A673 (cell line): ENCODE data around the gene PPP4R3C. TPM values are rescaled to one million over a fixed set of nuclear protein-coding genes. Genes with fewer than 3 reads are reported as not detected.

ENCODE experiments used
- BruUV-seq: library from RNA; stranded (reverse); fragments of 400-500 nt; replicated peaks from 2 replicates; lab custom pipeline; 2021; lab: Mats Ljungman, UMichigan
- CTCF ChIA-PET: fragments of 300-600 bp; sonication (Branson Sonifier 250); formaldehyde crosslinking; loops from one replicate; lab custom pipeline; 2022; ENCODE audit warnings: antibody characterized with exemption; lab: Charles Lee
- POLR2A ChIA-PET: fragments of 300-600 bp; sonication (Branson Sonifier 250); formaldehyde crosslinking; loops from one replicate; lab custom pipeline; 2022; ENCODE audit warnings: antibody characterized with exemption; ENCODE audit not compliant: low non-redundant PET; lab: Charles Lee
- DNase-seq: peaks from one replicate; pipeline ENCODE4 v3.0.0-alpha.2; 2015; ENCODE audit warnings: low spot score
- H3K27ac ChIP-seq: fragments of 200-600 bp; sonication (generic); 2 replicates; pipeline ENCODE4 v1.5.1; 2016; ENCODE audit warnings: mixed run types, low read depth, mild to moderate bottlenecking, mixed read lengths, antibody characterized with exemption, low read length; ENCODE audit not compliant: poor library complexity, severe bottlenecking
- H3K27me3 ChIP-seq: fragments of 200-600 bp; sonication (generic); replicated peaks from 2 replicates; pipeline ENCODE4 v1.6.1; 2017; ENCODE audit warnings: mixed run types, low read depth, mild to moderate bottlenecking, mixed read lengths, antibody characterized with exemption, low read length; ENCODE audit not compliant: insufficient read depth, poor library complexity
- H3K36me3 ChIP-seq: fragments of 200-600 bp; sonication (generic); 2 replicates; pipeline ENCODE4 v1.6.1; 2016; ENCODE audit warnings: mixed run types, mild to moderate bottlenecking, mixed read lengths, antibody characterized with exemption, low read length; ENCODE audit not compliant: insufficient read depth, poor library complexity, severe bottlenecking
- H3K4me1 ChIP-seq: fragments of 200-600 bp; sonication (generic); 2 replicates; pipeline ENCODE4 v1.6.1; 2017; ENCODE audit warnings: mixed run types, mild to moderate bottlenecking, mixed read lengths, antibody characterized with exemption, low read length; ENCODE audit not compliant: insufficient read depth, poor library complexity, severe bottlenecking
- H3K4me3 ChIP-seq: fragments of 200-600 bp; sonication (generic); 2 replicates; pipeline ENCODE4 v1.5.1; 2016; ENCODE audit warnings: low read depth, mixed run types, mild to moderate bottlenecking, mixed read lengths, low read length; ENCODE audit not compliant: poor library complexity, severe bottlenecking
- H3K9me3 ChIP-seq: fragments of 200-600 bp; sonication (generic); 2 replicates; pipeline ENCODE4 v1.6.1; 2016; ENCODE audit warnings: mixed run types, low read depth, mild to moderate bottlenecking, mixed read lengths, antibody characterized with exemption, low read length; ENCODE audit not compliant: poor library complexity, severe bottlenecking
- CTCF ChIP-seq: fragments of 300-800, 200-600 bp; sonication (generic); conservative IDR thresholded peaks from 2 replicates; pipeline ENCODE4 v1.5.1; 2017; ENCODE audit warnings: low read depth, mild to moderate bottlenecking, antibody characterized with exemption, low read length, moderate library complexity, mixed read lengths
- EZH2 ChIP-seq: fragments of 200-600 bp; sonication (generic); IDR thresholded peaks from 2 replicates; pipeline ENCODE4 v1.6.1; 2017; ENCODE audit warnings: borderline replicate concordance, low read depth, mild to moderate bottlenecking, mixed read lengths, antibody characterized with exemption, low read length; ENCODE audit not compliant: poor library complexity, severe bottlenecking
- intact Hi-C: fragments of 100-400 bp; cut with micrococcal nuclease; formaldehyde crosslinking; loops from one replicate; pipeline ENCODE4 v1.10.0; 2022; ENCODE audit not compliant: unreplicated experiment
- total RNA-seq: library from RNA; stranded (reverse); gene quantifications from 2 replicates; pipeline ENCODE4 v1.2.3, GENCODE V29; 2021

Gene PPP4R3C
- total RNA-seq, 1 experiment from 2014 or later = not detected

GRCh38 chrX:27439771-27440170 is 23.4 kb downstream of the PPP4R3C start:
- CTCF ChIA-PET = no interaction called here
- intact Hi-C loops = no loop called here
- BruUV-seq = no TSS peak

DNA sequence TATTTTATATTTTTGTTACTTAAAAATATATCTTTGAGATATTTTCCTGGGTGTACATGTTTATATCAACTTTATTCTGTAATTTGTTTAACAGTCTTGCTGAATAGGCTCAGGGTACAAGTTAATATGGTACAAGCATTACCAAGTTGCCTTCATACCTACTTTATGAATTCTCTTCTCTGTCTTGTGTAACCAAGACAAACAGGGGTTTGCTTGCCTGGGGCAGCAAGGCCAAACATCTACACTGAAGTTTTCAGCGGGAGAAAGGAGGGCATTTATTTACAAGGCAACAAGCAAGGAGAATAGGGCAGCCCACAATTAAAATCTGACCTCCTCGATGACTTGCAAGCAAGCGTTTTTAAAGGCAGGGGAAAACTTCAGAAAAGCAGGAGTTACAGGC is 24.2 kb downstream of the PPP4R3C start:
- Histone ChIP-seq H3K9me3 (no peaks in the 10 kb centered on the region), H3K4me1 (no peaks in the 10 kb centered on the region), H3K27me3 (no peaks in the 10 kb centered on the region), H3K36me3 (no peaks in the 10 kb centered on the region), H3K4me3 (no peak overlapping the region), H3K27ac (no peak overlapping the region)
- POLR2A ChIA-PET = no interaction called here
- DNase-seq = no peak
- CTCF ChIA-PET = no interaction called here
- BruUV-seq = no TSS peak
- TF ChIP-seq EZH2 = no peak
- no peak for TF ChIP-seq CTCF
- intact Hi-C loops = no loop called here

More at GRCh38 chrX:27439771-27440170, 23.4 kb downstream of the PPP4R3C start:
- H3K4me3 ChIP-seq = no peak overlapping the region
- POLR2A ChIA-PET = no interaction called here
- no peak for DNase-seq
- no peaks in the 10 kb centered on the region for H3K9me3 ChIP-seq
- H3K4me1 ChIP-seq = no peaks in the 10 kb centered on the region
- no peaks in the 10 kb centered on the region for H3K27me3 ChIP-seq
- TF ChIP-seq CTCF (no peak), EZH2 (no peak)
- H3K27ac ChIP-seq = no peak overlapping the region
- H3K36me3 ChIP-seq = no peaks in the 10 kb centered on the region

DNA sequence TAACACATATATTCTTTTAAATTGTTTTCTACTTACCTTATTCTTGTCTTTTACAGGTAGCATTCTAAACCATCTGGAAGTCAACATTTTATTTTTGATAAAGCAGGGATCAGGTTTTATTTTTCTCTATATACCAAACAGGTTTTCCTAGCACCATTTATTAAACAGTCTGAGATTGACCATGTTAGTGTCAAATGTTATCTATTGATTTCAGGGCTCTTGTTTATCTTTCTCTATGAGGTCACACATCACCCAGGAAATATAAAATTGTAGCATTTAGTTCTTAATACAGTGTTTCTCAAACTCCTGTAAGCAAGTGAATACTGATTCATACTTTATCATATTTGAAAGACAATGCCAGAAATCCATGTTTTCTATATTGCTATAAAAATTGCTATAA is 28.1 kb downstream of the PPP4R3C start:
- POLR2A ChIA-PET = no interaction called here
- no peaks in the 10 kb centered on the region for H3K27me3 ChIP-seq
- intact Hi-C loops = no loop called here

More for the DNA sequence above, 28.1 kb downstream of the PPP4R3C start:
- H3K4me1 ChIP-seq = no peaks in the 10 kb centered on the region
- no peak overlapping the region for H3K27ac ChIP-seq
- no peak for DNase-seq
- H3K9me3 ChIP-seq = no peaks in the 10 kb centered on the region
- no peak for TF ChIP-seq EZH2
- no peak for TF ChIP-seq CTCF
- no TSS peak for BruUV-seq
- no peak overlapping the region for H3K4me3 ChIP-seq
- no peaks in the 10 kb centered on the region for H3K36me3 ChIP-seq
- CTCF ChIA-PET = no interaction called here

Other genes starting within 250 kb of the PPP4R3C start
- not detected in 2 replicates for gene DCAF8L2, start 127.0 kb upstream of the PPP4R3C start, total RNA-seq